HG03159 (cell line): ENCODE results near the gene LATS2.
A peak's percentile ranks its signal among the peaks of the same experiment; 100 is the strongest.

Experiments
- ATAC-seq: cut with Tn5 transposase; IDR thresholded peaks from one replicate; pipeline ENCODE4 v1.9.1; 2021; ENCODE audit warnings: mild to moderate bottlenecking, moderate library complexity; ENCODE audit not compliant: unreplicated experiment

Gene LATS2

GRCh38 chr13:21061029-21061763, at the start of gene LATS2:
Gene LATS2 (minus strand): TSS chr13:21061586. CDS start chr13:21046026, 15,560 bp downstream.
- peak; percentile 89 for ATAC-seq

- no peak for ATAC-seq
Observed at GRCh38 chr13:21109168-21109567, 47.8 kb upstream of the LATS2 start.

GRCh38 chr13:21106089-21106488, 44.7 kb upstream of the LATS2 start:
- ATAC-seq, result no peak

GRCh38 chr13:21104199-21105019, 43.0 kb upstream of the LATS2 start:
- no peak for ATAC-seq

GRCh38 chr13:21101865-21102576, 40.6 kb upstream of the LATS2 start:
- no peak for ATAC-seq

- no peak for ATAC-seq
Observed at GRCh38 chr13:21100994-21101757, 39.8 kb upstream of the LATS2 start.

- no peak for ATAC-seq
Observed at GRCh38 chr13:21100211-21100610, 38.8 kb upstream of the LATS2 start.

GRCh38 chr13:21095311-21095710, 33.9 kb upstream of the LATS2 start:
- no peak for ATAC-seq

GRCh38 chr13:21089830-21090229, 28.4 kb upstream of the LATS2 start:
- no peak for ATAC-seq

- ATAC-seq, result no peak
Observed at GRCh38 chr13:21088534-21088933, 27.1 kb upstream of the LATS2 start.

- no peak for ATAC-seq
Observed at GRCh38 chr13:21086929-21087328, 25.5 kb upstream of the LATS2 start.

- ATAC-seq, result no peak
Observed at GRCh38 chr13:21081926-21082325, 20.5 kb upstream of the LATS2 start.

- ATAC-seq, result no peak
Observed at GRCh38 chr13:21080593-21080891, 19.2 kb upstream of the LATS2 start.

- no peak for ATAC-seq
Observed at GRCh38 chr13:21079761-21080592, 18.6 kb upstream of the LATS2 start.

- no peak for ATAC-seq
Observed at GRCh38 chr13:21079221-21079620, 17.8 kb upstream of the LATS2 start.

GRCh38 chr13:21078501-21078900, 17.1 kb upstream of the LATS2 start:
- ATAC-seq, result no peak

GRCh38 chr13:21077788-21078353, 16.5 kb upstream of the LATS2 start:
- no peak for ATAC-seq

- no peak for ATAC-seq
Observed at GRCh38 chr13:21077076-21077787, 15.8 kb upstream of the LATS2 start.

GRCh38 chr13:21076253-21076652, 14.9 kb upstream of the LATS2 start:
- ATAC-seq, result no peak
